Cardiac fibroblast (primary cell): ENCODE measurements around the gene PPM1H.
A peak's percentile ranks its signal among the peaks of the same experiment; 100 is the strongest.

Experiments
- DNase-seq, 2 donors: peaks; one replicate each; pipeline versions ENCODE4 v3.0.0 to v3.0.0-alpha.2; 2010; ENCODE audit warnings: low read depth in 2 of 2
- H3K4me3 ChIP-seq, 2 donors: replicated peaks in 1 of 2; 1 replicate in 1 of 2; 2 replicates in 1 of 2; pipeline ENCODE4 v1.5.1; 2011; ENCODE audit warnings: low read depth in 2 of 2, low read length in 2 of 2, mild to moderate bottlenecking in 2 of 2, moderate library complexity in 1 of 2
- CTCF ChIP-seq: IDR thresholded peaks from one replicate; pipeline ENCODE4 v1.5.1; 2011; ENCODE audit warnings: low read depth, mild to moderate bottlenecking, low read length, inconsistent platforms

Gene PPM1H

DNA sequence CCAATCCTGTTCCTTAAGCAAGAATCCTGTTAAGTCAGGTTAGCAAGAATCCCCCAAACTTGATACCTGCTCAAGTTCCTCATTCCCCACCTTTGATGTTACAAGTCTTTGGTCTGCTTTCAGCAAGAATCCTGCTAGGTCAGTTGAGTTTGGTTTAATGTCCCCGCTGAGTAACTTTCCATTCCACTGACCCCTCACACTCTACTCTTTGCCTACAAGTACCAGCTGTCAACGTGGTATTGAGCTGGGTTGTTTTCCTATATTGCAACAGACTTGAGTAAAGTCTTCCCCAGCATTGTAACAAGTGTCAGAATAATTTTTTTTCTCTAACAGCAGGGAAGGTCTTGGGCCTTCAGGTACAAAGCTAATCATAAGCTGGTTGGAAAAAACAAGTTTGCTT, 6.3 kb downstream of the PPM1H start:
- no peak for TF ChIP-seq CTCF
- no peak overlapping the region for H3K4me3 ChIP-seq
- no peak for DNase-seq

DNA sequence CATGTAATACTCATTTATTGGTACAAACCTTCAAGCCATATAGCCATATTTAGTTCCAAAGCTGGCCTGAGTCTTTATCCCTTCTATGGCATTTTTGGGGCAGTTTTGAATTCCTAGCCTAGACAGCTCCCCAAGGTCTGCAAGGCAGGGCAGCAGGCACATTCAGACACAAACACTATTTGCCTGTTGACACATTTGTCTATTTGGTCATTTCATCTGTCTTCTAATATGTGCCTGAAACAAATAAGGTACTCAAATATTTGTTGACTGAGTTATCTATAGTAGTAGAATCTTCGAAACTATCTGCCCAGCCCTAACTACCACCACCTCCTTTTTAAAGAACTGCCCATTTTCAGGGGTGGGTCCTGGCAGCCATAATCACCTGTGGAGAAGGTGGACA, 9.3 kb downstream of the PPM1H start:
- TF ChIP-seq CTCF = no peak
- no peak overlapping the region for H3K4me3 ChIP-seq
- DNase-seq = no peak

DNA sequence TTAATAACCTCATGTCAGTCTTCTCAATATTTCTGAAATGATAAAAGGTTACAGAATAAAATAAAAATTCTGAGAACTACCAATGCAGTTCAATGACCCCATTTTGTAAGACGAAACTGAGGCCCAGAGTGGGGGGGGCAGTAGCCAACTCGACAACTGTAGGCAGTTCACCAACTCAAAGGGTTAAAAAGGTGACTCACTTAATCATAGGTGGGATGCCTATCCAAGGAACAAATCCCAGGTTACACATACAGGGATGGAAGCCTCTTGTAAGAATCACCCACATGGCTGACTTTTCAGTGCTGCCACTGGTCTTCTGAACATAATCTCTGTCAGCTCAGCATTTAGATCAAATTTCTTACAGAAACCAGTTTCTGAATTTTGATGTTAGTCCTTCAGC, 10.9 kb downstream of the PPM1H start:
- no peak for DNase-seq
- H3K4me3 ChIP-seq = no peak overlapping the region
- TF ChIP-seq CTCF = no peak

GRCh38 chr12:62922539-62922938, 12.4 kb downstream of the PPM1H start:
- no peak for DNase-seq
- no peak for TF ChIP-seq CTCF
- no peak overlapping the region for H3K4me3 ChIP-seq

DNA sequence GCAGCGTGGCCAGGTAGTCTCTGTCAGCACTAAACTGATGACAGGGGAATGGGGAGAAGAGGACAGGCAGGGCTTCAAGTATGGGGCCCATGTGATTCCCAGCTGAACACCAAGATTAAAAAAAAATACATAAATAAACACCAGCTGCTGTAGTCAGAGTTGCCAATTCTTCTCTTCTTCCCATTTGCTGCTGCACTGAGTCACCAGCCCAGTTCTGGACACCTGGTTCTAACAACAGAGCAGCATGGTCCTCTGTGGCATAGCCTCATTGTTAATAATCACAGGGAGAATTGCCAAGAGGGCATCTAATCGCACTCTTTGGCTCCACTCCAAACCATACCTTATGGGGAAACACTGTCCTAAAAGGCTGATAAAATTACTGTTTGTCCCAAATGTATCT, 15.1 kb downstream of the PPM1H start:
- peak; percentile 12 to 84 for DNase-seq

DNA sequence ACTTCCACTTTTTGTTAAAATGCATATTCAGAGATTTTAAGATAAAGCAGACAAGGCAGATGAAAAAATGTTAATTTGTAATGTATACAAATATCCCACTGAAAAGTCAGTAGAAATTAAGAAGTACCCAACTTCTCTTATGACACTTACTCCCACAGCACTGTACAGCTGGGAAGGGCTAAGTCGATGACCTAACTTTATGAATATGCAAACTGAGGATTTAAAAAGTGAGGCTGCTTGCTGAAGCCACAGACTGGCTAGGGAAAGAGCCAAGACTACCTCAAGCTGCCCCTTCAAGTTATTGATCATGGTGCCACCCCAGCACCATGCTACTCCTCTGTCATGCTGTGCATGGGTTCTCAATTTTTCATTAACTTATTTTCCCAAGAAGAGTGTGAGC, 17.0 kb downstream of the PPM1H start:
- TF ChIP-seq CTCF = no peak
- H3K4me3 ChIP-seq = no peak overlapping the region
- DNase-seq = peak in 1 of 2 donors; percentile 48

More for the DNA sequence above, 15.1 kb downstream of the PPM1H start:
- TF ChIP-seq CTCF = no peak
- H3K4me3 ChIP-seq = no peak overlapping the region

GRCh38 chr12:62916632-62917425, 18.1 kb downstream of the PPM1H start:
- TF ChIP-seq CTCF = no peak
- H3K4me3 ChIP-seq = no peak overlapping the region
- DNase-seq = no peak
